Anterior cingulate cortex (tissue), 58 donors: ENCODE data around the gene DEGS2.

ENCODE experiments used
- DNase-seq, 58 donors: peaks; one replicate each; lab custom pipeline; 2025; lab: John Stamatoyannopoulos, UW

The DEGS2 gene

GRCh38 chr14:100103250-100104005 is 56.0 kb downstream of the DEGS2 start:
- DNase-seq = no peak

- no peak for DNase-seq
Observed at GRCh38 chr14:100102156-100102785, 57.2 kb downstream of the DEGS2 start.

GRCh38 chr14:100100032-100100703 is 59.3 kb downstream of the DEGS2 start:
- DNase-seq = no peak

- DNase-seq = no peak
Observed at GRCh38 chr14:100098171-100098570, 61.3 kb downstream of the DEGS2 start.

GRCh38 chr14:100096656-100097055 is 62.8 kb downstream of the DEGS2 start:
- DNase-seq = no peak
